IPS DF 4.7 (cell line): ENCODE measurements around the gene MBNL1.
"Not testable (repeated sequence)": the region's sequence is repeated elsewhere in the genome, so short reads cannot be mapped to it uniquely, and the experiment has no call there.

ENCODE experiments used
- DNase-seq: peaks from one replicate; pipeline ENCODE4 v3.0.0-alpha.2; 2013; ENCODE audit warnings: low spot score; ENCODE audit errors: extremely low read depth

Gene MBNL1

GRCh38 chr3:152319256-152319655 lies 50.5 kb downstream of the MBNL1 start:
- no peak for DNase-seq

DNA sequence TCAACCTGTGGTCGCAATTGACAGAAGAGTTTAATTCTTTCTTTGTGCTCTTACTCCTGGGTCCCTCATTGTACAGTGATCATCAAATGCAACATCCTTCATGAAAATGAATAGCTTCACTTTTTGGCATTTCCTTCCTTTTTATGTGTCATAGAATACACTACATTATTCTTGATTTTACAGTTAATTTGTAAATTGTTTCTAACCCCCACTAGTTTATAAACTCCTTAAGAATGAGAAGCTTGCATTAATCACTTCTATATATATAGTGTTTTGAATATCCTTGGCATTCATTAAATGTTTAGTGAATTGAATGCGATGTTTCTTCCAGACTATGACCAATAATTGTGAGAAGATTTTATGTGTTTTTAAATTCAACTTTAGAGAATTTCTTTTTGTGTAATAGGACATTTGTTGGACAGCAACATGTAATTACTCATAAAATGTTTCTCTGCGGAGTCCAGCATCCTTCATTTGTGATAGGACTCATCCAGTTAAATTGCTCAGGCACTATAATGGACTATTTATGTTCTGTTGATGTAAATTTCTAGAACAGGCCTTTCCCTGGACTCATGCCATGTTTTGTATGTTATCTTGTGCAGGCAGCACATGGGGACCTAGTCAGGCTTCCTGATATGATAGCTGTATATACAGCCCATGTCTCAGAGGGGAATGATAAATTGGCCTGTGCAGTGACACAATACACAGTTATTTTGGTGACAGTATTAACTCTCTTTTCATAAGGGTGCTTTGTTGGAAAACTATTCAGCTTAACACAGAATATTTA lies 51.3 kb downstream of the MBNL1 start:
- no peak for DNase-seq

GRCh38 chr3:152321200-152321954 lies 52.6 kb downstream of the MBNL1 start:
- no peak for DNase-seq

DNA sequence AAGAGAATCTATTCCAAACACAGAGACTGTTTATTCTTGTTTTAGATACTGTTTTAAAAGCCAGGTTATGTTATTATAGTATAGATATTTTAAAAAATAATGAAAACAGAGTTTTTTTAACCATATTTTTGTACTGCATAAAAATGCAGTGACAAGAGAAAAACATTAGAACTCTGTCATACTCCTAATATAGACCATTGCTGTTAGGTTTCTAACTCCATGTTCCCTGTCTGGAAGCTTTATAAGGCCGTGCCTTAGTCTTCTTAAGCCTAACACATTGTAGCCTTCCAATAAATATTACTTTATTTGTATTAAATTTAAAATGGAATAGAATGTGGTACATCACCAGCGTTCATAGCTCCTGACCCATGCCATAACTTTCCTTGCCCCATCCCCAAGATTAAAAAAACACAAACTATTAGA lies 53.2 kb downstream of the MBNL1 start:
- no peak for DNase-seq

DNA sequence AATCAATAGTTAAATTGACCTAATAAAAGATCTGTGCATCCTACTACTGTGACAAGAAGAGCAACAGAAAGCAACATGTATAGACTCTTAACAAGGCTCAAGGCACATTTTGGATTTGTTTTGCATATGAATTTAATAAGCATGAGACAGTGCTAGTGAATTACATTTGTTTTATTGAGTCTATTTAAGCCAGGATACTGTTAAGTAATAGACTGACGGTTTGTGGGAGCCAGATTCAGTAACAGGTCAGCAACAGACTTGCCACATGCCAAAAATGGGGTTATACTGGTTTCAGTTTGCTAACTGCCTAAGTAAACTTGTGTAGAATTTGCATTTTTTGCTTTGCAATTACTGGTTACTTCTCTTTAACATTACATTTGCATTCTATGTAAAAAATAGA lies 54.0 kb downstream of the MBNL1 start:
- DNase-seq: no peak

DNA sequence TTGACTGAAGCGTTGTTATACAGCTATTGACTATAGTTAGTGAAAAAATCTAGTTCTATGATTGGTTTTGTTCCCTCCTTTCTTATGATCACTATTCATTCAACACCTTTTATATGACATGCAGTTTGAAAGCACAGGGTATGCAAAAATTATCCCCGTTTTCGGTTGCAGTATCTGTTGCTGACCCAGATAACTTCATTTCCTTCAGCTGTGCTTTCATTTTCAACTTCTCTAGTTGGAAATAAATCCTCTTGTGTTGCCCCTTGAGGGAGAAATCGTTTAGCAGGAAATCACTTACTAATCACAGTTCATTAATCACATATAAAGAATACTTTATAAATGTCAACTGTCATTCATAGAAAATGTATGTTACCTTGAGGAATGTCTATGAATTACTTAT lies 55.1 kb downstream of the MBNL1 start:
- DNase-seq: no peak

GRCh38 chr3:152325136-152325535 lies 56.4 kb downstream of the MBNL1 start:
- no peak for DNase-seq

DNA sequence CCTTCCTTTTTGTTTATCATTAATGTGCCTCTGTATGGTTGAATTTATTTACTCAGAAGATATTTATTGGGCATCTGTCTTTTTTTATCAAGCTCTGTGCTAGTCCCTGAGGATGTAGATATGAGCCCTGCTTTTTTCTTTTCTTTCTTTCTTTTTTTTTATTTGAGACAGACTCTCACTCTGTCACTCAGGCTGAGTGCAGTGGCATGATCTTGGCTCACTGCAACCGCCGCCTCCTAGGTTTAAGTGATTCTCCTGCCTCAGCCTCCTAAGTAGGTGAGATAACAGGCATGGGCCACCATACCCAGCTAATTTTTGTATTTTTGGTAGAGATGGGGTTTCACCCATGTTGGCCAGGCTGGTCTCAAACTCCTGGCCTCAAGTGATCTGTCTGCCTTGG lies 58.5 kb downstream of the MBNL1 start:
- no peak for DNase-seq

GRCh38 chr3:152328841-152329240 lies 60.1 kb downstream of the MBNL1 start:
- no peak for DNase-seq

DNA sequence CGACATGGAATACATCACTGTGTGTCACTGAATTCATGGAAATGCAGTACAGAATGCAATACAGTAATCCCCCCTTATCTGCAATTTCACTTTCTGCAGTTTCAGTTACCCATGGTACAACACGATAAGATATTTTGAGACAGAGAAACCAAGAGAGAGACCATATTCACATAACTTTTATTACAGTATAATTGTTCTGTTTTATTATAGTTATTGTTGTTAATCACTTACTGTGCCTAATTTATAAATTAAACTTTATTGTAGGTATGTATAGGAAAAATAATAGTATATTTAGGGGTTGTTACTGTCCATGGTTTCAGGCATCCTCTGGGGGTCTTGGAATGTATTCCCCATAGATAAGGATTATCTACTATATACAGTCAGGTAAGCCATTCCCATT lies 61.8 kb downstream of the MBNL1 start:
- no peak for DNase-seq

- DNase-seq: no peak
Observed at GRCh38 chr3:152331018-152331541, 62.4 kb downstream of the MBNL1 start.

DNA sequence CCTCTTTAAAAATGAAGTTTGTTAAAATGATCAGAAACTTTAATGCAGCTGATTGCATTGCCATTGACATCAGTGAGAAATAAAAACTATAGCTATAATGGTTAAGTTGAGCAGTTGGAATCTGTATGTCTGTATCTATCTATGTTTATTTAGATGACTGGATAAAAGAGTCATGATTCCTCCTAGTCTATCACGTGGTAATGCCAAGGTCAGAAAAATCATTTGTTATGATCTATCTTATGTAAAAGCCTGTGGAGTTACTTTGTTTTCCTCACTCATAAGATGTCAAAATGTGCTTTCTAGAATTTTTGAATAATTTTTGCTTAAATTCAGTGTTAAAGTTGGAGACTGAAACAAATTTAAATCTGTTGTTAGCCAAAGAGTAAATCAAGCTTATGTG lies 63.3 kb downstream of the MBNL1 start:
- DNase-seq: no peak

- no peak for DNase-seq
Observed at GRCh38 chr3:152333928-152334327, 65.2 kb downstream of the MBNL1 start.

GRCh38 chr3:152334761-152335160 lies 66.0 kb downstream of the MBNL1 start:
- DNase-seq: no peak

- DNase-seq: no peak
Observed at GRCh38 chr3:152335273-152335672, 66.5 kb downstream of the MBNL1 start.

DNA sequence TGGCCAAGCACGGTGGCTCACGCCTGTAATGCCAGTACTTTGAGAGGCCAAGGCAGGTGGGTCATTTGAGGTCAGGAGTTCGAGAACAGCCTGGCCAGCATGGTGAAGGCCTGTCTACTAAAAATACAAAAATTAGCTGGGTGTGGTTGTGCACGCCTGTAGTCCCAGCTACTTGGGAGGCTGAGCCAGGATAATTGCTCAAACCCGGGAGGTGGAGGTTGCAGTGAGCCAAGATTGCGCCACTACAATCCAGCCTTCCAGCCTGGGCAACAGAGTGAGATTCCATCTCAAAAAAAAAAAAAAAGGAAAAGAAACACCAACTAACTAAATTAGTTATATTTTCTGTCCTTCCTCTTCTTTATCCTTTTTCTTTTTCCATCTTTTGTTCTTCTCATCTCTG lies 68.6 kb downstream of the MBNL1 start:
- not testable (repeated sequence) for DNase-seq

DNA sequence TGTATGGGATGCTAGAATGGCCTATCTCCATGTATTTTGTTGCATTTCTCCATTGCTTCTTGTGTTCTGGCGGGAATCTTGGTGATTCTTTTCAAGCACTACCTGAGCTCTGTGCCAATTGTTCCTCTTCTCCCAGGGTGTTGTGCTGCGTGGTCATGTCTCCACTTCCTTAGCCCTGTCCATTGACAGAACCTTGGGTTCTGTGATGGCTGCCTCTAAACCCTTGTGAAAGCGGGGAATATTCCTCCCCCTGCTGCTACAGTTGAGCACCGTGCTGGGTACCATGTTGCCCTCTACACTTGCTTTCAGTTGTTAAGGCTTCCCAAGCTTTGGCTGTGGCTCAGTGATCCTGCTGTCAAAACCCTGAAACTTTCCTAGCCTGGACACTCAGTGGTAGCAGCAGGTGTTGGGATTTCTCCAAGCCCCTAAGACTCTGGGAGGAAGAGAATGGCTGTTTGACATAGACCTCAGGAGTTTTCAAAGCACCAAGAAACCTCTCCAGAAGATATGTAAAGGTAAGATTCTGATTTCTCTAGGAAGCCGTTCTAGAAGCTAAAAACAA lies 69.5 kb downstream of the MBNL1 start:
- DNase-seq: no peak

GRCh38 chr3:152339881-152340505 lies 71.3 kb downstream of the MBNL1 start:
- no peak for DNase-seq

GRCh38 chr3:152345233-152345632 lies 76.5 kb downstream of the MBNL1 start:
- no peak for DNase-seq

- no peak for DNase-seq
Observed at GRCh38 chr3:152346058-152346457, 77.3 kb downstream of the MBNL1 start.

DNA sequence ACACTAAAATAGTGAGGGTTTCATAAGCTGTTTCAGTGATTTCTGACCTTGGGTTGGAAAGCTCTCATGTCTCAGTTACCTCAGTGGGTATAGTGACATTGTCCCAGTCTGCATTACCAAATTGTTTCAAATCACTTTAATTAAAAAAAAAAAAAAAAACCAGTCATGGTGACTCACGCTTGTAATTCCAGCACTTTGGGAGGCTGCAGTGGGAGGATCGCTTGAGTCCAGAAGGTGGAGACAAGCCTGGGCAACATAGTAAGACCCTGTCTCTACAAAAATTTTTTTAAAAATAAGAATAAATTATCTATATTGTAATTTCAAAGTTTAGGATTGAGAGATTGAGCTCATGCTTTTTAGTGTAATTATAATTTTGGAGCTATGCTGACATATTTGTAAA lies 78.0 kb downstream of the MBNL1 start:
- no peak for DNase-seq
